ENCODE data around the gene RABAC1.
"Not testable (repeated sequence)": the region's sequence is repeated elsewhere in the genome, so short reads cannot be mapped to it uniquely, and the experiment has no call there.

The RABAC1 gene

DNA sequence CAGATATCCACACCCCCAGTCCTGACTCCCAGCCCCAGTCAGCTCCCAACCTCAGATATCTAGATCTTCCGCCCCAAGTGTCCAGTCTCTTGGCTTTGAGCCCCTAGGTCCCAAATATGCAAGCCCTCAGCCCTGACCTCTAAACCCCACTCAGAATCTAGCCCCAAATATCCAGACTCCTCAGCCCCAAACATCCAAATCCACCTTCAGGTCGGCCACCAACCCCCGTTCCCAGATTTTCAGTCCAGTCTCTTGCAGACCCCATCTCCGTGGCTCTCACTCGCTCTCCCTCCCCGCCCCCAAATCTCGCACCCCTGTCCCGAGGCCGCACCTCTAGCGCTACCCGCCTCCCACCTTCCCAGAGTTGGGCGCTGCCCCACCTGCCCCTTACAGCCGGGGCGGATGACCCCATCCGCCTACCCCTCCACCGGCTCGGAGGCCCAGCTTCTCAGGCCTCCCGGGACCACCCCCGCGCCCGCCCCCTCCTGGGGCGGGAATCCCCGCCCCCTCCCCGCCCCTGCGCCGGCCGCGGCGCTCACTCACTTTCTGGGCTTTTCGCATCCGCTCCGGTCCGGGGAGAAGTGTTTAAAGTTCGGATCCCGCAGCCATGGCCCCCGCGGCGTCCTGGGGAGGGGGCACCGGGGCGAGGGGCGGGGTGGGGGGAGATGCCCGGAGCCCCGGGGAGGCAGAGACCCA lies 31.5 kb downstream of the RABAC1 start:
- DNase-seq, result no peak

- DNase-seq, result no peak
These were observed 32.2 kb downstream of the RABAC1 start for GRCh38 chr19:41926763-41927496.

GRCh38 chr19:41926028-41926762 lies 32.9 kb downstream of the RABAC1 start:
- DNase-seq, result no peak

DNA sequence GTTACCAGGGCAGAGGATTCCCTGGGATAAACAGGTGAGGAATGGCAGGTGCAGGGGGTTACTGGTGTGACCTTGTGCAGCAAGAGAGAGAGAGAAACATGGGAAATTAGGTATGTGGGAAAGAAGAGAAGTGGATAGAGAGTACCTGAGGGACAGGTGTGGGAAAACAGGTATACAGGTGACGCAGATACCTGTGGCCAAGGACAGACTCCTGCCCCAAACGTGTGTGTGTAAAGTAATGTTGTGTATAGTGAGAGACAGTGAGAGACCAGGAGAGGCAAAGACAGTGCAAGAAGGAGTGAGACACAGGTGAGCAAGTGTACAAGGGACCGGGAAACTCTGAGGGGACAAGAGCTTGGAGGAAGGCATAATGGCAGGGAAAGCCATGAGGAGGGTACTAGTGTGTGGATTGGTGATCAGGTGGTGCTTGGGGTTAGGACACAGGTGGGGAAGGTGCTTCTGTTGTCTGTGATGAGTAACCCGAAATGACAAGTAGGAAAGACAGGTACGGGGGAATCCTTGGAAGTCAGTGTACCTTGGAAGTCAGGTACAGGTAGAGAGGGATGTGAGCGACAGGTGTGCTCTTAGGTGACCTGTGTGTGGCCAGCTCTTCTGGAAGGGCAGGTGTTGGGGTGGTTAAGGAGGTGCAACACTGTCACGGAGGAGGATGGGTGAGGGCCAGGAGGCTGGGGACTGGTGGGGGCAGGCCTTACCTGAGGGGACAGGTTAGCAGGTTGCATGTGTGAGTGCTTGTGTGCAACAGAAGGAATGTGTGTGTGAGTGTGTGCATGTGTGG lies 33.7 kb downstream of the RABAC1 start:
- no peak for DNase-seq

- DNase-seq, result no peak
These were observed 34.7 kb downstream of the RABAC1 start for GRCh38 chr19:41924151-41925145.

GRCh38 chr19:41923045-41923788 lies 35.9 kb downstream of the RABAC1 start:
- DNase-seq, result no peak

DNA sequence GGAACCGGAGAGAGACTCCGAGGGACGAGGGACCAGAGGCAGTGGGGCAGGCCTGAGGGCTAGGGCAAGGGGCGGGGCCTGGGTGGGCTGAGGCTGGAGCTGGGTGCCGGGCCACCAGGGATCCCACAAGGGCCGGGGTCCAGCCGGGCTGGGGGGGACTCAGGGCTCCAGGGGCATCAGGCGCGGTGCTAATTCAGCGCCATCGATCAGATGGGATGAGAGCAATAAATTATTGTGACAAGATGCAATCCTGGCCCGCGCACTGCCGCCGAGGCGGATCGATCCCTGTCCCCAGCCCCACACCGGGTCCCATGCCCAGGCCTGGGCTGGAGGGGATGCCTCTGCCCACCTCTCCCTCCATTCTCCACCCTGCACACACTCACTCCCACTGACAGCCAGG lies 36.5 kb downstream of the RABAC1 start:
- DNase-seq, result no peak

GRCh38 chr19:41921577-41922576 lies 37.2 kb downstream of the RABAC1 start:
- no peak for DNase-seq

GRCh38 chr19:41920882-41921576 lies 38.1 kb downstream of the RABAC1 start:
- no peak for DNase-seq

GRCh38 chr19:41919948-41920712 lies 39.0 kb downstream of the RABAC1 start:
- DNase-seq, result no peak

DNA sequence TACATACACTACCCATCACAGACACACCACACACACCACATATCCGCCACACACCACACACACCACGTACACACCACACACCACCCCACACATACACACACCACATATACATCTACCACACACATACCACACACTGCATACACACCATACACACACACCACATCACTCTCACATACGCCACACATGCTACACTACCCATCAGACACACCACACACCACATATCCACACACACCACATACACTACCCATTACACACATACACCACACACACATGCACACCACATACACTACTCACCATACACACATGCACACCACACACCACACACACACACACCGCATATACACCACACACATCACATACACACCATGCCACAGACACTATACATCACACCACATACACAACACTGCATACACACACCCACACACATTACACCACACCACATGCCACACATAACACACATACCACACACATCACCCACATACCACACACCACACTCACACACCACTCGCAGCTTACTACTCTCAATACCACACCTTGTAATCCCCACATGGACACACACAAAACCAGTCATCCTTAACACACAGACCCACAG lies 40.4 kb downstream of the RABAC1 start:
- no peak for DNase-seq

DNA sequence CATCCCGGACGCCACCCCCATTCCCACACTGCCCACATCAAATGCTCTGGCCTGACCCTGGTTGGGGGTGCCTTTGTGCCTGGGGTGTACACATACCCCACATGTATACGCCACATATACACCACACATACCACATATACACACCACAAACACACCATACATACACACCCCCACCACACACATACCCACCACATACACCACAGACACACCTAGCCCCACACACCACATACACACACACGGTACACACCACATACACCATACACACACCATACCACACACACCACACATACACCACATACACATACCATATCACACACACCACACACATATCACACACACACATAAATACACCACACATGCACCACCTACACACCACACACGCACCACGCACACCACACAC lies 41.0 kb downstream of the RABAC1 start:
- DNase-seq, result no peak

GRCh38 chr19:41917676-41918075 lies 41.4 kb downstream of the RABAC1 start:
- DNase-seq, result no peak

GRCh38 chr19:41915776-41916414 lies 43.2 kb downstream of the RABAC1 start:
- no peak for DNase-seq

DNA sequence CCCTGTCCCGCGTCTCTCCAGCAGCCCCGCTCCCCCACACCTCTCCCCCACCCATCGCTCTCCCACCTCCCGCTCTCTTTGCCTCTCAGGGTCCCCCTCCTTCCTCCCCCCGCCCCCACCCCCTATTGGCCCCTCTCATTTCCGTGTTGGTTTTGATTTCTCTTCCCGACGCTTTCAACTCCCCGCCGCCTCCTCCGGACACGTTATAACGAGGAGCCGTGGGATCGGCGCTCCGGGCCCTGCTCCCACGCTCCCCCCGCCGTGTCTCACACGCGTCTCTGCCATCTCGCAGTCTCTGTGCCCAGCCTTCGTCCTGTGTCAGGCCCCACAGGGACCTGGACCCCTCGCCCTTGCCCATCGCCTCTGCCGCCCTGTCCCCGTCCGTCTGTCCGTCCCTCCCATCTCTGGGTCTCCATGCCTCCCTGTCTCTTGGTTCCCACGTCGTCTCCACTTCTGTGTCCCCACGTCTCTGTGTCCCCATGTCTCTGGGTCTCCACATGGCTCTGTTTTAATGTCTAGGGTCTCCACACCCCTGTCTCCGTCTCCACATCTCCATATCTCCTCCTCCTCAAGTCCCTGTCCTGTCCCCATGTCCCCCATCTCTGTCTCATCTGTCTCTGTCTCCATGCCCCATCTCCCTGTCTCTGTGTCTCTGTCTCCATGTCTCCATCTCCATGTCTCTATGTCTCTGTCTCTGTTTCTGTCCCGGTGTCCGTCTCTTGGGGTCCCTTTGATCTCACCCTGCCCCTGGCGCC lies 43.9 kb downstream of the RABAC1 start:
- DNase-seq, result no peak

GRCh38 chr19:41914424-41914834 lies 44.7 kb downstream of the RABAC1 start:
- DNase-seq, result not testable (repeated sequence)

Data from NCI-H1092 (cell line).